Measurements from ENCODE around the gene ZNF254. TPM values are rescaled to one million over a fixed set of nuclear protein-coding genes. Genes with fewer than 3 reads are reported as not detected.

ZNF254 gene
- total and polyA plus RNA-seq, 10 of the 15 experiments (the other 5 are each of a cell fraction or from before 2014, with no cell fraction given), result 1.5 to 15.7 (median 8.5) TPM

DNA sequence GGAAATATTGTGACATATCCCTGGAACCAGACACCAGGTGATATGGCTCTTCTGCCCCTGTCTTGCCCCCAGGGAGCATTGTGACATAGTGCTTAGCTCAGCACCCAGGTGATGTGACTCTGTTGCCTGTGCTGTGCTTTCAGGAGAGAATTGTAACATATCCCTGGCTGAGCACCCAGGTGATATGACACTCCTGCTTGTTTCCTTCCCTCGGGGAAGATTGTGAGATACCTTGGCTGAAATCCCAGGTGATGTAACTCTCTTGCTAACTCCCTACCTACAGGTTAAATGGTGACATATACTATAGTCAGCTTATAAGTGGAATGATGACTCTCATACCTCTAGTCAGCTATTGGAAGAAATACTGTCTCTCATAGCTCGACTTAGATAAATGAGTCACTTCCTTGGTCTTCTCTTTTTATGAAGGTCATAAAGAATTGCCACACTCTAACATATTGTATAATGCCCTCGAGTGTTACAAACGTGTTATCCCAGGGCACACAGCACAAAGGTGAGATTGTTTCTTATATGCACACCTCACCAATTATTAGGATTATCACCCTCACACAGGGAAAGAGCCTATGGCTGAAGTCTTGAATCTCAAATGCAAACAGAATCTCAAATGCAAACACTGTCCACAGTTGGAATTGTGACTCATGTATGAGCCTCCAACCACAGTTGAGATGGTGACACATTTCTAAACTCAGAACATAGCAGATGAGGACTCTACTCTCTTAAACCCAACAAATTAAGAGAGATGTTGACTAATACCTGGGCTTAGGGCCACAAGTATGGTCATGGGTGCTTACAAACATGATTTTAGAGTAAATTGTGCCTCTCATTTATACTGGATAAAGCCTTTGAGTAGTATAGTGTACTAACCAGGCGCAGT, 32.7 kb upstream of the ZNF254 start:
- RAD21 ChIA-PET (ENCODE audit: unreplicated experiment), result no interaction called here
- H3K9me3 ChIP-seq (replicated peaks; ENCODE audit: control insufficient read depth, insufficient read depth, low read length), result no peaks in the 10 kb centered on the region
- TF ChIP-seq EGR1 (IDR thresholded peaks at IDR 0.05; ENCODE audit: borderline replicate concordance in 1 of 2, low read depth in 2 of 2, low read length in 2 of 2) (no peak), IRF4 (IDR thresholded peaks at IDR 0.05; ENCODE audit: low read depth, low read length) (0 out of 2 replicates have a peak, but pooled peaks have one; percentile 24), PRDM15 (CRISPR knock-in tag; IDR thresholded peaks at IDR 0.05) (no peak), CBX5 (IDR thresholded peaks at IDR 0.05; ENCODE audit: low read depth) (no peak), ZNF207 (IDR thresholded peaks at IDR 0.05; ENCODE audit: borderline replicate concordance) (no peak), RUNX3 (IDR thresholded peaks at IDR 0.05; ENCODE audit: low read length) (peak; percentile 60), EED (IDR thresholded peaks at IDR 0.05; ENCODE audit: low read depth) (no peak), ESRRA (IDR thresholded peaks at IDR 0.05; ENCODE audit: low read length) (no peak), IKZF2 (IDR thresholded peaks at IDR 0.05) (no peak), MTA3 (IDR thresholded peaks at IDR 0.05; ENCODE audit: borderline replicate concordance, low read length) (no peak), ZNF24 (IDR thresholded peaks at IDR 0.05) (no peak), ZNF384 (IDR thresholded peaks at IDR 0.05; ENCODE audit: borderline replicate concordance, low read depth, low read length) (no peak), ZNF622 (IDR thresholded peaks at IDR 0.05) (no peak), JUNB (IDR thresholded peaks at IDR 0.05) (peak; percentile 73), DPF2 (IDR thresholded peaks at IDR 0.05) (no peak), NFYB (IDR thresholded peaks at IDR 0.05; ENCODE audit: insufficient read depth, low read depth, low read length) (no peak), STAT3 (IDR thresholded peaks at IDR 0.05; ENCODE audit: low read depth, low read length) (no peak), PAX5 (IDR thresholded peaks at IDR 0.05; ENCODE audit: borderline replicate concordance, low read depth, low read length) (no peak), HDAC6 (IDR thresholded peaks at IDR 0.05; ENCODE audit: unreplicated experiment) (no peak)
- TF ChIP-seq, protein P1, sequence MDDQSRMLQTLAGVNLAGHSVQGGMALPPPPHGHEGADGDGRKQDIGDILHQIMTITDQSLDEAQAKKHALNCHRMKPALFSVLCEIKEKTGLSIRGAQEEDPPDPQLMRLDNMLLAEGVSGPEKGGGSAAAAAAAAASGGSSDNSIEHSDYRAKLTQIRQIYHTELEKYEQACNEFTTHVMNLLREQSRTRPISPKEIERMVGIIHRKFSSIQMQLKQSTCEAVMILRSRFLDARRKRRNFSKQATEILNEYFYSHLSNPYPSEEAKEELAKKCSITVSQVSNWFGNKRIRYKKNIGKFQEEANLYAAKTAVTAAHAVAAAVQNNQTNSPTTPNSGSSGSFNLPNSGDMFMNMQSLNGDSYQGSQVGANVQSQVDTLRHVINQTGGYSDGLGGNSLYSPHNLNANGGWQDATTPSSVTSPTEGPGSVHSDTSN (IDR thresholded peaks at IDR 0.05; ENCODE audit: insufficient replicate concordance, low read depth, low read length), result no peak

More for the DNA sequence above, 32.7 kb upstream of the ZNF254 start:
- no peak overlapping the region for H3K9ac ChIP-seq (ENCODE audit: control insufficient read depth, insufficient read depth, low read length)
- ChIA-PET CTCF (no interaction called here), POLR2A (no interaction called here), SMC1A (ENCODE audit: uncharacterized antibody, unreplicated experiment) (no interaction called here)
- in situ Hi-C loops (cut with MboI) (no loop called here), intact Hi-C loops (cut with micrococcal nuclease; ENCODE audit: unreplicated experiment) (no loop called here)
- ATAC-seq (no peak; the same call in 2 of the 3 replicates), FAIRE-seq (no peak), DNase-seq (ENCODE audit: low read depth, low spot score) (no peak)
- H2AFZ ChIP-seq (ENCODE audit: control insufficient read depth, low read depth, low read length), result no peak overlapping the region
- no peaks in the 10 kb centered on the region for H4K20me1 ChIP-seq (ENCODE audit: control insufficient read depth, insufficient read depth)
- 20% methylated on average over 5 of the region's 5 CpGs for WGBS (ENCODE audit: insufficient coverage, insufficient replicate concordance, low lambda C conversion rate, missing lambda C conversion rate)
- H3K4me1 ChIP-seq (ENCODE audit: control insufficient read depth, insufficient read depth, low read length), result no peaks in the 10 kb centered on the region
- no peak overlapping the region for H3K27ac ChIP-seq (ENCODE audit: control insufficient read depth, insufficient read depth)
- H3K36me3 ChIP-seq (ENCODE audit: control insufficient read depth in 2 of 2, insufficient read depth in 2 of 2, low read length in 1 of 2), result peaks cover 2 to 8% of the 10 kb centered on the region in 2 experiments; a peak in 3 of 4 replicates
- H3K27me3 ChIP-seq (replicated peaks in 1 of 2; ENCODE audit: control insufficient read depth in 2 of 2, insufficient read depth in 2 of 2, low read length in 1 of 2), result no peaks in the 10 kb centered on the region
- no peaks in the 10 kb centered on the region for H3K79me2 ChIP-seq (ENCODE audit: control insufficient read depth, insufficient read depth, low read length)
- no TSS peak for BruUV-seq (replicated peaks)
- H3K4me3 ChIP-seq, result no peak overlapping the region
- no peak overlapping the region for H3K4me2 ChIP-seq (ENCODE audit: control insufficient read depth, insufficient read depth)
